Measurements from ENCODE around the gene GRIA4.

GRIA4 gene

GRCh38 chr11:105829084-105829483 lies 219.2 kb downstream of the GRIA4 start:
- DNase-seq (ENCODE audit: low spot score) = peak; percentile 26
- TF ChIP-seq CTCF (IDR thresholded peaks at IDR 0.05; ENCODE audit: extremely low read depth, missing control alignments) = no peak

- TF ChIP-seq CTCF (IDR thresholded peaks at IDR 0.05; ENCODE audit: extremely low read depth, missing control alignments) = no peak
- no peak for DNase-seq (ENCODE audit: low spot score)
Observed at GRCh38 chr11:105834461-105834860, 224.6 kb downstream of the GRIA4 start.

- no peak for TF ChIP-seq CTCF (IDR thresholded peaks at IDR 0.05; ENCODE audit: extremely low read depth, missing control alignments)
- DNase-seq (ENCODE audit: low spot score) = no peak
Observed at GRCh38 chr11:105838668-105839384, 229.0 kb downstream of the GRIA4 start.

- no peak for DNase-seq (ENCODE audit: low spot score)
- no peak for TF ChIP-seq CTCF (IDR thresholded peaks at IDR 0.05; ENCODE audit: extremely low read depth, missing control alignments)
Observed at GRCh38 chr11:105840391-105840790, 230.5 kb downstream of the GRIA4 start.

GRCh38 chr11:105852403-105852802 lies 242.5 kb downstream of the GRIA4 start:
- TF ChIP-seq CTCF (IDR thresholded peaks at IDR 0.05; ENCODE audit: extremely low read depth, missing control alignments) = no peak
- DNase-seq (ENCODE audit: low spot score) = no peak

GRCh38 chr11:105854269-105854668 lies 244.4 kb downstream of the GRIA4 start:
- DNase-seq (ENCODE audit: low spot score) = no peak
- TF ChIP-seq CTCF (IDR thresholded peaks at IDR 0.05; ENCODE audit: extremely low read depth, missing control alignments) = no peak

- no peak for DNase-seq (ENCODE audit: low spot score)
- TF ChIP-seq CTCF (IDR thresholded peaks at IDR 0.05; ENCODE audit: extremely low read depth, missing control alignments) = no peak
Observed at GRCh38 chr11:105856954-105857353, 247.1 kb downstream of the GRIA4 start.

All from GM20000 (cell line).